IMR-90 (cell line): ENCODE measurements around the gene TGFA. TPM values are rescaled to one million over a fixed set of nuclear protein-coding genes. Genes with fewer than 3 reads are reported as not detected.
A peak's percentile ranks its signal among the peaks of the same experiment; 100 is the strongest.

Experiments used
- ATAC-seq: fragments of 200-7000 bp; cut with Tn5 transposase; 2 replicates; pipeline ENCODE4 v1.9.1; 2020; ENCODE audit warnings: low read depth, mild to moderate bottlenecking, moderate library complexity
- BruUV-seq: library from RNA; stranded (reverse); fragments of 400-500 nt; replicated peaks from 2 replicates; lab custom pipeline; 2021; lab: Mats Ljungman, UMichigan
- CTCF ChIA-PET: fragments of 300-600 bp; formaldehyde crosslinking; extraction: SDS; loops from one replicate; lab custom pipeline; 2021; ENCODE audit warnings: antibody characterized with exemption; lab: Yijun Ruan, JAX
- POLR2A ChIA-PET: fragments of 300-600 bp; sonication (Branson Sonifier 250); formaldehyde crosslinking; loops from one replicate; lab custom pipeline; 2022; ENCODE audit warnings: antibody characterized with exemption; ENCODE audit not compliant: unreplicated experiment; lab: Charles Lee
- DNase-seq: peaks from one replicate; pipeline ENCODE4 v3.0.0; 2013
- H2AFZ ChIP-seq: replicated peaks from 2 replicates; pipeline ENCODE3; 2013; ENCODE audit warnings: low read length, mild to moderate bottlenecking; ENCODE audit not compliant: poor library complexity
- H2AK5ac ChIP-seq: 2 replicates; pipeline ENCODE4 v1.6.1; 2013; ENCODE audit warnings: low read depth, low read length, inconsistent platforms
- H2AK9ac ChIP-seq: replicated peaks from 2 replicates; pipeline ENCODE3; 2013; ENCODE audit warnings: mild to moderate bottlenecking, low read depth, low read length, moderate library complexity; ENCODE audit not compliant: poor library complexity
- H2BK120ac ChIP-seq: 2 replicates; pipeline ENCODE4 v1.6.1; 2013; ENCODE audit warnings: low read depth, low read length, inconsistent platforms
- H2BK15ac ChIP-seq: 3 replicates; pipeline ENCODE4 v1.6.1; 2013; ENCODE audit warnings: low read depth, low read length, inconsistent platforms
- H2BK20ac ChIP-seq: 2 replicates; pipeline ENCODE4 v1.6.1; 2013; ENCODE audit warnings: low read depth, mild to moderate bottlenecking, inconsistent platforms, low read length, moderate library complexity
- H2BK5ac ChIP-seq: 2 replicates; pipeline ENCODE4 v1.6.1; 2013; ENCODE audit warnings: mild to moderate bottlenecking, low read depth, low read length, inconsistent platforms; ENCODE audit not compliant: poor library complexity, severe bottlenecking
- H3K14ac ChIP-seq: replicated peaks from 2 replicates; pipeline ENCODE4 v1.6.1; 2013; ENCODE audit warnings: low read depth, low read length, inconsistent platforms
- H3K18ac ChIP-seq: 2 replicates; pipeline ENCODE4 v1.6.1; 2013; ENCODE audit warnings: low read depth, low read length, control low read depth
- H3K23ac ChIP-seq: 2 replicates; pipeline ENCODE4 v1.6.1; 2013; ENCODE audit warnings: low read depth, low read length, inconsistent platforms
- H3K27ac ChIP-seq: 2 replicates; pipeline ENCODE4 v1.5.1; 2013; ENCODE audit warnings: mild to moderate bottlenecking, control low read depth, low read length; ENCODE audit not compliant: insufficient read depth
- H3K27me3 ChIP-seq: 2 replicates; pipeline ENCODE4 v1.6.1; 2013; ENCODE audit warnings: low read length; ENCODE audit not compliant: control insufficient read depth, insufficient read depth
- H3K36me3 ChIP-seq: 2 replicates; pipeline ENCODE4 v1.6.1; 2013; ENCODE audit warnings: low read length, mixed read lengths; ENCODE audit not compliant: control insufficient read depth, insufficient read depth
- H3K4ac ChIP-seq: 2 replicates; pipeline ENCODE4 v1.6.1; 2013; ENCODE audit warnings: low read depth, low read length, inconsistent platforms
- H3K4me1 ChIP-seq: 2 replicates; pipeline ENCODE4 v1.6.1; 2013; ENCODE audit warnings: low read length, mixed read lengths; ENCODE audit not compliant: control insufficient read depth, insufficient read depth
- H3K4me2 ChIP-seq: 2 replicates; pipeline ENCODE4 v1.6.1; 2013; ENCODE audit warnings: low read depth, mild to moderate bottlenecking, control low read depth, low read length, moderate library complexity
- H3K4me3 ChIP-seq: 2 replicates; pipeline ENCODE4 v1.5.1; 2013; ENCODE audit warnings: low read depth, mild to moderate bottlenecking, control low read depth, low read length, moderate library complexity; ENCODE audit not compliant: insufficient read depth
- H3K56ac ChIP-seq: 2 replicates; pipeline ENCODE4 v1.6.1; 2013; ENCODE audit warnings: low read length, inconsistent platforms; ENCODE audit not compliant: insufficient read depth; ENCODE audit errors: extremely low read depth
- H3K79me1 ChIP-seq, 2 experiments: 2 replicates each; pipeline ENCODE4 v1.6.1; 2013; ENCODE audit warnings: low read length in 2 of 2, inconsistent platforms in 1 of 2, low read depth in 1 of 2
- H3K9ac ChIP-seq: 2 replicates; pipeline ENCODE4 v1.6.1; 2013; ENCODE audit warnings: low read depth, low read length, control low read depth
- H3K9me1 ChIP-seq: 2 replicates; pipeline ENCODE4 v1.6.1; 2013; ENCODE audit warnings: low read length, inconsistent platforms; ENCODE audit not compliant: insufficient read depth
- H3K9me3 ChIP-seq: 2 replicates; pipeline ENCODE4 v1.6.1; 2013; ENCODE audit warnings: low read length; ENCODE audit not compliant: control insufficient read depth, insufficient read depth
- H4K20me1 ChIP-seq: 2 replicates; pipeline ENCODE4 v1.6.1; 2013; ENCODE audit warnings: low read length, inconsistent platforms; ENCODE audit not compliant: insufficient read depth
- H4K5ac ChIP-seq: 2 replicates; pipeline ENCODE4 v1.6.1; 2013; ENCODE audit warnings: mild to moderate bottlenecking, low read depth, low read length, control low read depth
- H4K8ac ChIP-seq, 2 experiments: 2 replicates each; pipeline ENCODE4 v1.6.1; 2013; ENCODE audit warnings: low read depth in 2 of 2, low read length in 2 of 2, control low read depth in 1 of 2, inconsistent platforms in 1 of 2
- H4K91ac ChIP-seq: 2 replicates; pipeline ENCODE4 v1.6.1; 2013; ENCODE audit warnings: low read depth, low read length, inconsistent platforms; ENCODE audit not compliant: insufficient read depth
- BHLHE40 ChIP-seq: fragments of 150-350 bp; IDR thresholded peaks from 2 replicates; pipeline ENCODE4 v1.6.1; 2016; ENCODE audit warnings: mild to moderate bottlenecking, low read depth, low read length
- CEBPB ChIP-seq: IDR thresholded peaks from 2 replicates; pipeline ENCODE4 v1.6.1; 2012; ENCODE audit warnings: low read depth, low read length, improper control_type of control experiment
- CHD1 ChIP-seq: IDR thresholded peaks from 2 replicates; pipeline ENCODE4 v1.6.1; 2012; ENCODE audit warnings: low read depth, low read length, improper control_type of control experiment
- CTCF ChIP-seq: conservative IDR thresholded peaks from 2 replicates; pipeline ENCODE4 v1.5.1; 2012; ENCODE audit warnings: mild to moderate bottlenecking, low read depth, low read length, improper control_type of control experiment
- ELK1 ChIP-seq: fragments of 150-350 bp; IDR thresholded peaks from 2 replicates; pipeline ENCODE4 v1.6.1; 2016; ENCODE audit warnings: low read depth, mild to moderate bottlenecking, low read length, moderate library complexity, borderline replicate concordance
- FOS ChIP-seq: fragments of 150-350 bp; IDR thresholded peaks from 2 replicates; pipeline ENCODE4 v1.6.1; 2016; ENCODE audit warnings: low read depth, low read length
- MAFK ChIP-seq: IDR thresholded peaks from 2 replicates; pipeline ENCODE4 v1.6.1; 2012; ENCODE audit warnings: low read depth, low read length, improper control_type of control experiment
- MAZ ChIP-seq: IDR thresholded peaks from 2 replicates; pipeline ENCODE4 v1.6.1; 2012; ENCODE audit warnings: low read depth, mild to moderate bottlenecking, low read length, improper control_type of control experiment, moderate library complexity, borderline replicate concordance
- MXI1 ChIP-seq: IDR thresholded peaks from 2 replicates; pipeline ENCODE4 v1.6.1; 2012; ENCODE audit warnings: low read depth, mild to moderate bottlenecking, low read length, moderate library complexity, borderline replicate concordance
- POLR2A ChIP-seq: IDR thresholded peaks from 2 replicates; pipeline ENCODE4 v1.6.1; 2012; ENCODE audit warnings: mild to moderate bottlenecking, low read depth, low read length
- RCOR1 ChIP-seq: IDR thresholded peaks from 2 replicates; pipeline ENCODE4 v1.6.1; 2012; ENCODE audit warnings: mild to moderate bottlenecking, low read length, improper control_type of control experiment; ENCODE audit not compliant: insufficient replicate concordance
- RFX5 ChIP-seq: IDR thresholded peaks from 2 replicates; pipeline ENCODE4 v1.8.0; 2012; ENCODE audit warnings: low read depth, mild to moderate bottlenecking, low read length, moderate library complexity
- SMC3 ChIP-seq: fragments of 150-350 bp; IDR thresholded peaks from 2 replicates; pipeline ENCODE4 v1.6.1; 2016; ENCODE audit warnings: low read depth, mild to moderate bottlenecking, antibody characterized with exemption, low read length, moderate library complexity
- USF2 ChIP-seq: fragments of 150-350 bp; IDR thresholded peaks from 2 replicates; pipeline ENCODE4 v1.6.1; 2017; ENCODE audit warnings: mild to moderate bottlenecking, antibody characterized with exemption, low read length, low read depth
- WGBS, 2 experiments: methylation state at CpG; one replicate each; pipeline versions ENCODE4 v1.1.5 to v1.1.7; 2013; ENCODE audit warnings: missing lambda C conversion rate in 2 of 2; ENCODE audit not compliant: insufficient read length in 1 of 2; ENCODE audit errors: extremely low coverage in 2 of 2; 5-methylcytosine and 5-hydroxymethylcytosine counted together
- dilution Hi-C: fragments of 300-500 bp; cut with HindIII; formaldehyde crosslinking; loops from one replicate; pipeline ENCODE4 v1.14.3; 2018; ENCODE audit warnings: low sequenced_read_pairs; ENCODE audit not compliant: unreplicated experiment
- in situ Hi-C: fragments of 300-500 bp; cut with MboI; formaldehyde crosslinking; loops from 3 replicates; pipeline ENCODE4 v1.14.3; 2019; ENCODE audit warnings: low sequenced_read_pairs, inconsistent platforms, mixed read lengths
- intact Hi-C: fragments of 100-400 bp; cut with micrococcal nuclease; formaldehyde crosslinking; loops from 2 replicates; pipeline ENCODE4 v1.10.0; 2022
- polyA plus RNA-seq, 3 experiments: library from polyadenylated mRNA; depleted of rRNA; stranded (reverse); fragments of >200 nt; gene quantifications; 2 replicates each; pipeline ENCODE4 v1.2.3, GENCODE V29; 2012; ENCODE audit warnings: low replicate concordance in 1 of 3
- total RNA-seq: library from RNA; depleted of rRNA; stranded (reverse); fragments of >200 nt; gene quantifications from 2 replicates; pipeline ENCODE4 v1.2.3, GENCODE V29; 2012

TGFA gene
- total and polyA plus RNA-seq, 2 of the 4 experiments (the other 2 are of a cell fraction), result not detected

- WGBS, 2 experiments, result 60% methylated on average over 1 of the region's 18 CpGs; no CpG with 5 or more reads in 1 of the 2 experiments
- ChIA-PET POLR2A (no interaction called here), CTCF (no interaction called here)
- H2AK9ac ChIP-seq, result no peak overlapping the region
- H3K56ac ChIP-seq, result no peak overlapping the region
- no peak overlapping the region for H3K27ac ChIP-seq
- intact Hi-C loops, result no loop called here
- H2BK20ac ChIP-seq, result no peak overlapping the region
- H3K18ac ChIP-seq, result no peak overlapping the region
- H2BK5ac ChIP-seq, result no peak overlapping the region
- no peak overlapping the region for H2BK120ac ChIP-seq
- dilution Hi-C loops, result no loop called here
- H3K4me2 ChIP-seq, result peak overlapping the region; percentile 79
- DNase-seq (no peak), ATAC-seq (no peak)
- H3K14ac ChIP-seq, result no peak overlapping the region
- H3K4ac ChIP-seq, result no peak overlapping the region
- no peaks in the 10 kb centered on the region for H4K20me1 ChIP-seq
- H3K9me1 ChIP-seq, result no peaks in the 10 kb centered on the region
- no peaks in the 10 kb centered on the region for H3K36me3 ChIP-seq
- no peak for TF ChIP-seq CHD1
- no peak for TF ChIP-seq BHLHE40
- no peak for TF ChIP-seq USF2
- TF ChIP-seq POLR2A, result no peak
- no peak for TF ChIP-seq FOS
- TF ChIP-seq MAZ, result no peak
- TF ChIP-seq MXI1, result no peak
- no peak for TF ChIP-seq SMC3
- TF ChIP-seq CEBPB, result no peak
- TF ChIP-seq CTCF, result no peak
- no peak for TF ChIP-seq MAFK
- TF ChIP-seq ELK1, result no peak
- no peak for TF ChIP-seq RFX5
- no peak for TF ChIP-seq RCOR1
- peak overlapping the region; percentile 40 for H3K4me3 ChIP-seq
- H4K5ac ChIP-seq, result no peak overlapping the region
- H2BK15ac ChIP-seq, result no peak overlapping the region
- no peak overlapping the region for H3K9ac ChIP-seq
- BruUV-seq, result no TSS peak
- H2AFZ ChIP-seq, result peak overlapping the region; percentile 84
- H2AK5ac ChIP-seq, result no peak overlapping the region
- peaks cover 50% of the 10 kb centered on the region for H3K27me3 ChIP-seq
- H4K8ac ChIP-seq, result no peak overlapping the region
- in situ Hi-C loops, result no loop called here
- H3K79me1 ChIP-seq, result no peaks in the 10 kb centered on the region
- H4K91ac ChIP-seq, result no peak overlapping the region
- H3K23ac ChIP-seq, result no peak overlapping the region
- 0 out of 2 replicates have a peak, but pooled peaks cover 3% of the 10 kb centered on the region for H3K4me1 ChIP-seq
- H3K9me3 ChIP-seq, result no peaks in the 10 kb centered on the region
These were observed 789 bp upstream of the TGFA start for GRCh38 chr2:70554338-70554892.
